GM19351 (cell line): ENCODE data around the gene TBCD.

Experiments used
- ATAC-seq: cut with Tn5 transposase; IDR thresholded peaks from one replicate; pipeline ENCODE4 v1.9.1; 2021; ENCODE audit warnings: mild to moderate bottlenecking, moderate library complexity; ENCODE audit not compliant: unreplicated experiment

The TBCD gene

GRCh38 chr17:82848022-82848592 lies 96.2 kb downstream of the TBCD start:
- ATAC-seq: no peak

- no peak for ATAC-seq
Observed at GRCh38 chr17:82849076-82849945, 97.4 kb downstream of the TBCD start.

- ATAC-seq: no peak
Observed at GRCh38 chr17:82851381-82851780, 99.5 kb downstream of the TBCD start.

DNA sequence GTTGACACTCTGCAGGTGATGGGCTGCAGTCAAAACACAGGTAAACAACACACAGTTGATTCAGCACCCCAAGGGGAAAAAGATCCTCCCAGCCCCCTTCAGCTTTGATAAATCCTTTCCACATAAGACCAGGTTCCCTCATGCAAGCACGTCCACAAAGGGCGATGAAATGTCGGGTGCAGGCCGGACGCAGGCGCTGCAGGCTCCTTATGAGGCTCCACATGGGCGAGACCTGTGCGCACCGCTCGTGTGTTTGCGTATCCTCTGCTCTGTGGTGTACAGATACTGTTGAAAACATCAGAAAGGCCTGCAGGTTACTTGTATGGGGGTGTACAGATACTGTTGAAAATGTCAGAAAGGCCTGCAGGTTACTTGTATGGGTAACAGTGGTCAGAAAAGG lies 102.4 kb downstream of the TBCD start:
- no peak for ATAC-seq

DNA sequence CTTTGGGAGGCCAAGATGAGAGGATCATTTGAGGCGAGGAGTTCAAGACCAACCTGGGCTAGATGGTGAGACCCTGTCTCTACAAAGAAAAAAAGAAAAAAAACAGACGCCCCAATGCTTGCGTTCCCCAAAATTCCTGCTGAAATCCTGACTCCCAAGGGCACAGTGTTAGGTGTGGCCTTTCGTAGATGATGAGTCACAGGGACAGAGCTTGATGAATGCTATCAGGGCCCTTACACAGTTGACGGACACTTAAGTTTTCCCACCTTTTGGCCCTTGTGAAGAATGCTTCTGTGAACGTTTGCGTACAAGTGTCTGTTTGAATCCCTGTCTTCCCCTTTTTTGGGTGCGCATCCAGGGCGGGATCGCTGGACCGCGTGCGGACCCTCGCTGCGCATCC lies 104.5 kb downstream of the TBCD start:
- ATAC-seq: no peak

GRCh38 chr17:82858376-82859126 lies 106.7 kb downstream of the TBCD start:
- no peak for ATAC-seq

- ATAC-seq: no peak
Observed at GRCh38 chr17:82859431-82860403, 107.9 kb downstream of the TBCD start.

DNA sequence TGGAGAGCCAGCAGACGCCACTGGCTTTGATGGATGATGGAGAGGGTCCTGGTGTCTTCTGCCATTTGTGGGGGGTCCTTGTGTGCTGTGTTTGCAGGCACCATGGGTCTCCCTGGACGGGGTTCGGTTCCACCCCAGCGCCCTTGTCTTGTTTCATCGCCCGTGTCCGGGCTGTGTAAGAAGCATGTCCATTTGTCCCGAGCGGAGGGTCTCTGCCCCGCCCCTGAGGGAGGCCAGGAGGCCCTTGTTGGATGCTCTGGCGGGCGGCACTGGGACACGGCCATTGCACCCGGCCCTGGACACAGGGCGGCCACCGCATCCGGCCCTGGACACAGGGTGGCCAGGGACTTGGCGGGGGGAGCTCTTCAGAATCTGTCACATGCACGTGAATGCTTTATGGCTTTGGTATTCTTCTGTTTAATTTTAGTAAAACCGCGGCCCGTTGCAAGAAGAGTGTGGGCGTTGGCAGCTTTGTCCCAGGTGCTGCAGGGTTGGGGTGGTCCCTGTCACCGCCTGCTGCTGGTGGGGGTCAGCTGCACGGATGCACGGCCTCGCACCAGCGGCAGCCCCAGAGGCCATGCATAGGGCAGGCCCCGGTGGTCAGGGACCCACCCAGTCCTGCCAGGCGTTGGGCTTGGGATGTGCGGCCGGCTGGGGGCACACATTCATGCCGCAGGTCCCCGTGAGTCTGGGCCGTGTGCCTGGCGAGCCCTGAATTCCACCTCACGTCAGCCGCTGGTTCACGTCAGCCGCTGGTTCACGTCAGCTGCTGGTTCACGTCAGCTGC lies 108.9 kb downstream of the TBCD start:
- no peak for ATAC-seq

DNA sequence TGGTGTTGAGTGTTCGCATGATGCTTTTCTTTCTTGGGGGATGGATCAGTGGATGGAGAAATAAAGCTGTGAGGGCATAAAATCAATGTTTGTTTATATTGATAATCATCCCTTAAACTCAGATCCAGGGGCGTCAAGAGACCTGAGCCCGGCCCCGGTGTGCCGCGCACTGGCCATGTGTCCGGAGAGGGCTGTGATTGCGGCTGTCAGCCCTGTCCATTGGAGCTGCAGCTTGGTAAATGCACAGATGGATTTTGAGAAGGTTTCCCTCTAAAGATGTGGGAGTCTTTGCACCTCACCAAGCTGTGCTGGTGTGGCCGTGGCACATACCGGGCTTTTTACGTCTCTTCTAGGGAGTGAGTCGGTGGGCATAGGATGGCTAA lies 109.5 kb downstream of the TBCD start:
- no peak for ATAC-seq

DNA sequence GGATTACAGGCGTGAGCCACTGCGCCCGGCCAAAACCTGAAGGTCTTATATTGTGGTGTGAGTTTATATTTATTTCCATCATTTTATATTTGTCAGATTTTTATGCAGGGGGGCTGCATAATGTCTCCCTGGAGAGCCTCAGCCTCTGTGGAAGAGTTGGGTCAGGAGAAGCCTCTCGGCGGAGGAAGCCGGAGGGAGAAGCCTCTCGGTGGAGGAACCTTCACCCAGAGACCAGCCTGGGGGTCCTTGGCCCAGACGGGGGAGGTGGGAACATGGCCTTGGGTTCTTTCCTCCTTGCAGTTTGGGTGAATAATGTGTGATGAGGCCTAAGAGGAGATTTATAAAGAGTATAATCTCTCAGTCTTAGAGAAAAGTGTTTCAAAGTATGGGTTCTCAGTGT lies 110.3 kb downstream of the TBCD start:
- ATAC-seq: no peak

GRCh38 chr17:82862737-82863382 lies 111.0 kb downstream of the TBCD start:
- ATAC-seq: no peak

DNA sequence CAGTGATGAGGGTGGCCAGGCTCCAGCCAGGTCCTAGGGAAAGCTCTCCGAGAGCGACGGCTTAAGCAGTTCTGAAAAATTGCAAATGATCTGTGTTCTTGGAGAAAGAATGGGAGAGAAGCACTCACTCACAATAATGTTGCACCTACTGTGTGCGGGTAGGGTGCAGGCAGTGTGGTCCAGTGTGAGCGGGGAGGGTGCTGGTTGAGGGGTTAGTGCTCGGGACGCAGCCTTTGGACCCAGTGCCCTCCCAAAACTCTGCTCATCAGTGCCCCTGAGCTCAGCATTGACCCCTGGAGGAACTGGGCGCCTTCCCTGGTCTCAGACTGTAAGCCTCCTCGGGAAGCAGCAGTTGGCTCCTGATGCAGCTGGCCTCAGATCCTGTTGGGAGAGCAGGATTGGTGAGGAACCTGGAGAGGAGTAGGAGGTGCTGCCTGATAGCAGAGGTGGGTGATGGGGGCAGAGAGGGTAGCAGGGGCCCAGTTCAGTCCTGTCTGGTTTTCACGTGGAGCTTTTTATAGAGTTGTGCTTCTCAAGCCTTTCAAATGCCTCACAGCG lies 111.6 kb downstream of the TBCD start:
- no peak for ATAC-seq

DNA sequence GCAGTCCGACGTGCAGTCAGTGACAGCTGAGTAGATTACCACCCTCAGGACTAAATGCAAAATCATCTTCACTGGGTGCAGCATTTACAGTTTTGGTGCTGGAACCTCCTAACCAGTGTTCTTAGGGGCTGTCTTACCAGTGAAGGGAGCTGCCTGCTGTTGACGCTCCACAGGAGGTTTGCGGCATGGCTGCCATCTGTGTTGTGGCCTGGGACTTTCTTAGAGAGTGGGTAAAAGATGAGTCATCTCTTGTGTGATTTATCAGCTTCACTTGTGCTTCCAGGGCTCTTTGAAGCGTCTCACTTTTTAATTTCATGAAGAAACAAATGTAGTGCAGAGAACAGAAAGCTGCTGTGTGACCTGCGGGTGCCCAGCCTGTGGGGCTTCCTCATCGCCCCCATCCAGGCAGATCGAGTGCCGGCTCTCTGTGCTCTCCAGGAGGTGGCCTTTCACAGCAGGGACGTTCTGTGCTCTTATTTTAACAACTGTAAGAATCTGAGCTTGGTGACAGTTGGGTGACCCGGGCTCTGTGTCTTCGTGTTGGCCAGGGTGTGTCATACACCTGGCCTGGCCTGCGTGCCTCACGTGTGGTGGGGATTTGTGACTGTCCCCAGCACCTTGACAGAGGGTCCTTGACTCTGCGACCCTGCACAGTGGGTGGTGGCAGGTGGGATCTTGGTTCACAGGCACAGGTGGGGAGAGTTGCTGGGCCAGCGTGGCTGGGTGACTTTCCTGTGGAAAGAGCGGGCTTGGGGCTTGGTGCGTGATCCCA lies 112.3 kb downstream of the TBCD start:
- peak; percentile 81 for ATAC-seq

DNA sequence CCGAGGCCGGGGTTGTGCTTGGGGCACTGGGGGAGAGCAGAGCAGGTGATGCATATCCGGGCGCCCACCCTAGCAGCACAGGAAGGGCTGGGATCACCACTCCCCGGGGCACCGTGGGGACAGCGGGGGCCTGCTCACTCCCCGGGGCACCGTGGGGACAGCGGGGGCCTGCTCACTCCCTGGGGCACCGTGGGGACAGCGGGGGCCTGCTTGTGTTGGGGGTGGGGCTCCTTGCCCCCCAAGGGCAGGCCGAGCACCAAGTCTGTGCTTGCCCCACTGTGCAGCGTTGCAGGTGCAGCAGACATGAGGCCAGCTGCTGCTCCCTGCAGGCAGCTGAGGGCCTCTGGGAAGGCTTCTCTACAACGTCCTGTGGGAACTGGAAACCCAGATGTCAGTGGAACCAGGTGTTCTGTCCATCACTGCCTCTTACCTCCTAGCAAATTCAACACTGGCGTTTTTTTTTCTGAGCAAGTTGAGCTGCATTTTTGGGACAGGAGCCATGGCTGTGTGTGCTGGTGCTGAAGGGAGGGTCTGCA lies 112.9 kb downstream of the TBCD start:
- no peak for ATAC-seq

- no peak for ATAC-seq
Observed at GRCh38 chr17:82865274-82865673, 113.4 kb downstream of the TBCD start.

- ATAC-seq: no peak
Observed at GRCh38 chr17:82865774-82866395, 114.0 kb downstream of the TBCD start.

DNA sequence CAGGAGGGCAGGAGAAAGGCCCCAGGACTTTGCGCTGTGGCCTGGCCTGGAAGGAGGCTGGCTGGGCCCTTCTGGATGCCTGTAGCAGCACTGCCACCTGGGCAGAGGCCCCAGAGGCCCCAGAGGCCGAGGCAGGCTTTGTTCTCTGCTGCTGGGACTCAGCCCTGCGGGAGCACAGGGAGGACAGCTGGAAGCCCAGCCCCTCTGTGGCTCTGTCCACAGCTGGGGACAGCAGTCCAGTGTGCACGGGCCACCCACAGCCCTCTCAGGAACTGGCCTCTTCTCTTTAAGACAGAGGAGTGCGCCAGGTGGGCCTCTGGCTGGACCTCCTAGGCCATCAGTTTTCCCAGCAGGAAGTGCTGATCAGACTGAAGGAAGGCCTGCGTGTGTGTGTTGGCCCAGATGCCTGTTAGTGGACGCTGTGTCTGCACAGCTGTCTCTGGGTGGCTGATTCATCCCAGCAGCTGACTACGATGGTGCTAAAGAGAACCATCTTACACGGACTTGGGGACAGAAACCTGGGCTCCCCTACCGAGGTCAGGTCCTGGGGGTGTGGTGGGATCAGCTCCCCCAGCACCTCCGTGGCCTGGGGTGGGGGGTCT lies 114.8 kb downstream of the TBCD start:
- no peak for ATAC-seq
